ENCODE results near the gene FUT2.
"Not testable (repeated sequence)": the region's sequence is repeated elsewhere in the genome, so short reads cannot be mapped to it uniquely, and the experiment has no call there.

The FUT2 gene

DNA sequence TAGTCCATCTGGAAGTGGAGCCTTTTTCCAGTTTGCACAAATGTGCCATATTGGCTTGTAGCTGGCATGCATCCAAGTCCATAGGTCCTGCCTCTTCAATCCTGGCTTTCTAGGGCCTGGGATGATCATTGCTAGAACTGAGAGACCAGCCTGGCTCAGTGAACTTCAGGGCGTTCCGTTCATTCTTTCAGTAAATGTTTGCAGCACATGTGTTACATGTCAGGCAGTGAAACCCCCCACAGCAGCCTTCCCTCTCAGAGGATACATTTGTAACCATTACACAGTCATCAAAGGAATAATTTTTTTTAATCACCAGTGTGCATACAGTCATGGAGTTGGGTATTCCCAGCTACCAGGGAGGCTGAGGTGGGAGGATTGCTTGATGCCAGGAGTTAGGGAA, 9.7 kb downstream of the FUT2 start:
- no peak for DNase-seq

GRCh38 chr19:48708471-48708870, 12.7 kb downstream of the FUT2 start:
- DNase-seq = no peak

DNA sequence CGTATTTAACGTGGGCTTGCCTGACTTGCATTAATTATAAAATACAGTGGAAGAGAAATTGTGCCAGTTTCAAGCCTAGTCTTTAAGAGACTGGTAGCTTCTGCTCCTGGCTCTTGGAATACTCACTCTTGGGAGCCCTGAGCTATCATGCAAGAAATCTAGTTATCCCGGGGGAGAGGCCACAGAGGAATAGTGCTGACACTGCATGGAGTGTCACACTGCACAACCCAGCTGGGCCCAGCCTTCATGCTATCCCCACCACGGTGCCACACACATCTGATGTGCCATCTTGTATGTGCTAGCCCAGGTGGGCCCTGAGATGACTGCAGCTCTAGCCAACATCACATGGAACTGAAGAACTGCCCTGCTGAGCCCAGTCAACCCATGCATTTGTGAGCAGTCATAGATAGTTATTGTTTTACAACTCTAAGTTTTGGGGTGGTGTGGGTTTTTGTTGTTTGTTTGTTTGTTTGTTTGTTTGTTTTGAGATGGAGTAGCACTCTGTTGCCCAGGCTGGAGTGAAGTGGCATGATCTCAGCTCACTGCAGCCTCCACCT, 15.4 kb downstream of the FUT2 start:
- DNase-seq = no peak

GRCh38 chr19:48713041-48713863, 17.5 kb downstream of the FUT2 start:
- peak; percentile 31 to 50 for DNase-seq

DNA sequence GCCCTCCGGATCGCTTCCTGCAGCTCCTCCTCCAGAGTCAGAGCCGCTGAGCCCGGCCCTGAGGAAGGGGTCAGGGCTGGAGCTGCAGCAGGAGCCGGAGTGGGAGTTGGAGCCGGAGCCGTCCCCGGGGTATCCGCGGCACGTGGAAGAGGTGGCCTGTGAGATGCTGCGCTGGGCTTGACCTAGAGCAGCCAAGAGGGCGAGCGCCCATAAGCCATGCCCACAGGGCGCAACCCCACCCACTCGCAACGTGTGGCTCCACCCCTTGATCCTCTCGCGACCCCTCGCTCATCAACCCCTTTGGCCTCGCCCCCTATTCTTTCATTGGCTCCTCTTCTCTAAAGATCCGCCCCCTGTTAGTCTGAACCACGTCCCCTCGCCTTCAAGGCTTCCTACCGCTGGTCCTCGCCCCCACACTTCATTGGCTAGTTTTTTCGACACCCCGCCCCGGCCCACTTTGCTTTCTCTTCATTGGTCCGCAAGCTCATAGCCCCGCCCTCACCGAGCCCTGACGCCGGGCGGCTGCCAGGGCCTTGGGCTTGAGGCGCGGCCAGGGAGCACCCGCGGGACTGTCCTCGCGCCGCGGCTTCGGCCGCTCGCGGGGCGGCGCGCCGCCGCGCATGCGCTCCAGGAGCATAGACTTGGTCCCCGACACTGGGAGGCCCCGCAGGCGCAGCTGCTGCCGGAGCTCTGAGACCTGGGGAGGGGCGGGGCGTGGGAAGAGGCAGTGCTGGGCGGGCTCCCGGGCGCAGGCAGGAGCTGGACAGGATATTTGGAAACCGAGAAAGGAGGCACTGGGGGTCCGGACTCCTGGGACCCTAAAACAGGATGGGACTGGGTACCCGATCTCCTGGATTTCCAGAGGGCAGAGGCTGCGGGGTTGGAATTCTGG, 18.3 kb downstream of the FUT2 start:
- DNase-seq = peak; percentile 99 to 100

- DNase-seq = no peak
These were observed 19.2 kb downstream of the FUT2 start for GRCh38 chr19:48714759-48715675.

DNA sequence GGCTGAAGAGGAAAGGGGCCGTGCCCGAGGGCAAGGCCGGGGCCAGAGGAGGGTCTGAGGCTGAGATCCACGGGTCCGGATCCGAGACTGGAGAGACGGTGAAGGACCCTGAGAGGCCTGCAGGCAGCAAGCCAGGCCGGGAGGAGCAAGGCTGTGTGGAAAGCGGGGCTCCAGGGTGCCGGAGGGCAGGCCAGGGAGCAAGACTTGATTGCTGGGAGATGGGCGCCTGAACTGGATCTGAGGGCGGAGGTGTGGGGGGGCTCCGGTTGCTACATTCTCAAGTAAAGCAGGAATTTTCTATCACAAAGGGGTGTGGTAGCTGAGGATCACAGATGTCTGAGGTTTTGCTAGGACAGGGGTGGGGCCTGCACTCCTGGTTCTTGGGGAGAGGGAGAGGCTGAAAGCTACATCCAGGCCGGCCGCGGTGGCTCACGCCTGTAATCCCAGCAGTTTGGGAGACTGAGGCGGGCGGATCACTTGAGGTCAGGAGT, 20.0 kb downstream of the FUT2 start:
- DNase-seq = no peak

DNA sequence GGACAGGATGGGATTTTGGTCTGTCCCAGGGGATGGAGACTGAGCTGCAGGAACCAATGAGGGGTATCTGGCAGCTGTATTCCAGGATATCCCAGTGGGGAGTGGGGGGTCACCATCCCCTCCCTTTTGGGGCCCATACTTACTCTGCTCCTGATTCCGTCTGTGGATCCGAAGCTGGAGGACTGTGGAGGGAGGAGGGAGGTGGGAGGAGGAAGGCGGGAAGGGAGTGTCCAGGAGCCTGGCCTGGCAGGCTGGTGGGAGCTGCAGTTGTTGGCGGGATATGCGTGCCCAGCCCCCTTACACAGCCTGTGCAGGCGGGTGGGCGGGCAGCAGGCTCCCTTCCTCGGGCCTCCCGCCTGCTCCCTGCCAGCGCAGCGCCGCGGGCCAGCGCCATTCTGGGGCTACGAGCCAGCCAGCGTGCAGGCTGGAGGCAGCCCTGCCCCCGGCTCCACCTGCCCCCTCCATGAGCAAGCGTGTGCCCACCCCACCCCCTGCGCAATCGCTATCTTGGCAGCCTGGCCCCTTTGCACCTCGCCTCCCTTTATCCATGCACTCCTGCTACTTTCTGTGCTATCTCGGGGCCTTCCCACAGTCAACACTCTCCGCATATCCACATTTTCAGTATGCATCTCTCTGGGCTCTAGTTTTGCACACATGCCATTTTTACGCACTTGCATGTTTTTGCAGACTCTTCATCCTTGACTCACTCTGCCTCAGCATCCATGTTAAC, 21.0 kb downstream of the FUT2 start:
- no peak for DNase-seq

- not testable (repeated sequence) for DNase-seq
These were observed 22.3 kb downstream of the FUT2 start for GRCh38 chr19:48718106-48718505.

- no peak for DNase-seq
These were observed 23.0 kb downstream of the FUT2 start for GRCh38 chr19:48718711-48719231.

DNA sequence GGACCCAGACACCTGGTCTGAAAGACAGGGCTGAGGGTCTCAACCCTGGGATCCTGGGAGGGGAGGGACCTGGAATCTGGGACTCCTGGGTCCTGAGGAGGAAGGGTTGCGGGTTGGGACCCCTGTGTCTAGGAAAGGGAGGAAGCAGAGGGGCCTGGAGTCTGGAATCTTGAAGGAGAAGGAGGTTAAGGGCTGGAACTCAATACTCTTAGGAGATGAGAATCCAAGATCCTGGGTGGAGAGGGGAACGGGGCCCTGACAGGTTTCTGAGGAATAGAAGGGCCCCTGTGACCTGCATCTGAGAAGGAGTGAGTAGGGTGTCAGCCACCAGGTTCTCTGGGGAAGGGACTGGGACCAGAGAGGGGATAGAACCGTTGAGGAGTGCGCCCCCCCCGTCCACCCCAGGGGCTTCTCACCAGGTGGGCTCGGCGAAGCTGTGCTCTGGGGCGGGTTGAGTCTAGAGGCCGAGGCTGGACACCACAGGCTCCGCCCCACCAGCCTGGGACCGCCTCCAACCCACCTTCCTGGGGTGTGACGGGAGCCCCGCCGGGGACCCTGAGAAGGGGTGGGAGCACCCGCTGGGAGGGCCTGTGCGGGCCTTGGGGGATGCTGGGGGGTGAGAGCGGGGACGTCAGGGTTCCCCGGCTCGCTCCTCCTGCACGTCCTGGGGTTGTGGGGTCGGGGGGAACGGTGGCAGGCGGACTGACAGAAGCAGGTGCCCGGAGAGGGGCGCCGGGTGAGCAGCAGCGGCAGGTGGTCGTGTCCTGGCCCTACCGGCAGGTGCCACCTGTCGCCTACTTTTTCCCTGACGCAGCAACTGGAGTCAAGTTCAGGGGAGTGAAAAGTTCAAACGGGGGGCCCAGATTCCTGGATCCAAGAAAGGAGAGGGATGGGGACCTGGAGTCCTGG, 23.7 kb downstream of the FUT2 start, which contains the start of gene MAMSTR:
Gene MAMSTR (minus strand): TSS at position 463 of the 909 bp plus-strand sequence. CDS start 694 bp downstream, outside the sequence.
- no peak for DNase-seq

DNA sequence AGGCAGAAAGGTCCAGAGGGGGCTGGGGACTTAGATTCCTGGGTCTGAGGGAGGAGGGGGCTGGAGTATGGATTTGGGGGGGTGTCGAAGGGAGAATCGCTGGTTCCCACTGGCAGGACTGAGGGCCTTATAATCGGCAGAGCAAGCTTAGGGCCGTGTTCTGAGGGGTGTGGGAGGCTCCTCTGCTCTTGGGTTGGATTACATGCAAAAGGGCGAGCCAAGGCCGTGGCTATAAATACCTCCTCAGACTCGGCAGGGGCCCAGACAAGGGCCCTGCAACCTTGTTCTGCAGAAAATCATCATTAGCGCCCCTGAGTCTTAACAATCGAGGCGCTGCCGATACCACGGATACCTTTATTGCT, 24.5 kb downstream of the FUT2 start:
- DNase-seq = no peak

DNA sequence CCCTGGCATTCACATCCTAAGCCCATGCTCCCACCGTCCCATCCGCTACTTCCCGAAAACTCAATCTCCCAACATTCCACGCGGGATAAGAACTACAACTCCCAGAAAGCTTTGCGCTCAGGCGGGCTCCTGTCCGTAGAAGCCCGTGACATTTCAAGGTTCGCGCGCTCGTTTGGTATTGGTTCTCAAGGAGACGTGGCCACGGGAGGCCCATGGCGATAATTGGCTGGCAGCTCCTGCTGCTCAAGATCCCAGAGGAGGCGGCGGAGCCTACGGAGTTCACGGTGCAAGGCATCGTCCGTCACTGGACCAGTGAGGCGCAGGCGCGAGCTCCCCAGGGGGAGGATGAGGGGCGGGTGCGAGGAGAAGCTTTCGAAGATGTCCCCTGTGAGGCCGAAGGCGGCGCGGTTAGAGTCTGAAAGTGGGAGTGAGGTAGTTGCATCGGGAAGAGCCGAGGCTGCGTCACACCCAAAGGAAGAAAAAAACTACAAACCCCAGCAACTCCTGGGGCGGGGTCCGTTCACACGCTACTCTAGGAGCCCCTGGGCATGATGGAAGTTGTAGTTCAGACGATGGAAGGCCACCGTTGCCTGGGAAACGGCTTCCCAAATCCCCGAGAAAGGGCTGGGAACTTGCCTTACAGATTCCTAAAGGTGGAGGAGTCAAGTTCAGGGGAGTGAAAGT, 25.0 kb downstream of the FUT2 start:
- peak; percentile 98 to 99 for DNase-seq

- DNase-seq = no peak
These were observed 26.5 kb downstream of the FUT2 start for GRCh38 chr19:48722196-48722708.

DNA sequence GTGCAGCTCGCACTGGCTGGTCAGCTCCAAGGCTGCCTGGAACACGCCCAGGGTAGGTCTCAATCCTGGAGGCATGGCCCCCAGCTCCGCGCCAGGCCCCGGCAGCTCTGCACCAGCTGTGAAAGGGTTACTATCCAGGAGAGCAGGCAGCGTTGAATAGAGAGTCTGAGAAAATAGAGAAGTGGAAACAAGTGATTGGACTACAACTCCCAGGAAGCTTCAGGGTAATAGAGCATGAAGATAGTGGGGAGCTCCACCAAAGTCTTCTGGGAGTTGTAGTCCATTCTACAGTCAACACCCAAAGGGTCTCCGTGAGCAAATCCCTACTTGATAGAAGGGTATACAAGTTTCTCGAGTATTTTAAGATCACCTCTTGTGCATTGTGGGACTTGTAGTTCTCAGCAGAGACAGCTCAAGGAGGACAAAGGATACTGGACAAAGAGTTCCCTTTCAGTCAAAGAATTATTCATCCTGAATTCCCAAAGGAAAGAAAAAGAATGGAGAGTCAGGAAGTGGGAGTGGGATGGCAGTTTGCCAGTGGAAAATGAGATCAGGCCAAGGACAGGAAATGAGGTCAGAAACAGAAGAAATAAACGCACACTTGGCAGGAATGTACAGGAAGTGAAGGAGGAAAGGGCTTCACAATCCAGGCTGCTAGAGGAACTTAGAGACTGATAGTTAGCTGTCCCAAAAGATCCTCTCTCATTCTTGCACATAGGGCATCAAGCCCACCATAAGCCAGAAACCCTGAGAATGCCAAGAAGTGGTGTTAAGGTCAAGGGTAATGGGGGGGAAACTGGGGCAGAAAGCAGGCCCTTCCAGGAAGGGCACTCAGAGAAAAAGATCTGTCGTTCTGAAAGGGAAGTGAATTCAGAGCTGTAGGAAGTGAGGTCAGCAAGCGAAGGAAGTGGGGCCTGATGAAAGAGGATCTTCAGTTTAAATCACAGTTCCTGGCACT, 29.3 kb downstream of the FUT2 start:
- peak; percentile 97 to 98 for DNase-seq

GRCh38 chr19:48726556-48726955, 30.8 kb downstream of the FUT2 start:
- DNase-seq = peak; percentile 48 to 69

DNA sequence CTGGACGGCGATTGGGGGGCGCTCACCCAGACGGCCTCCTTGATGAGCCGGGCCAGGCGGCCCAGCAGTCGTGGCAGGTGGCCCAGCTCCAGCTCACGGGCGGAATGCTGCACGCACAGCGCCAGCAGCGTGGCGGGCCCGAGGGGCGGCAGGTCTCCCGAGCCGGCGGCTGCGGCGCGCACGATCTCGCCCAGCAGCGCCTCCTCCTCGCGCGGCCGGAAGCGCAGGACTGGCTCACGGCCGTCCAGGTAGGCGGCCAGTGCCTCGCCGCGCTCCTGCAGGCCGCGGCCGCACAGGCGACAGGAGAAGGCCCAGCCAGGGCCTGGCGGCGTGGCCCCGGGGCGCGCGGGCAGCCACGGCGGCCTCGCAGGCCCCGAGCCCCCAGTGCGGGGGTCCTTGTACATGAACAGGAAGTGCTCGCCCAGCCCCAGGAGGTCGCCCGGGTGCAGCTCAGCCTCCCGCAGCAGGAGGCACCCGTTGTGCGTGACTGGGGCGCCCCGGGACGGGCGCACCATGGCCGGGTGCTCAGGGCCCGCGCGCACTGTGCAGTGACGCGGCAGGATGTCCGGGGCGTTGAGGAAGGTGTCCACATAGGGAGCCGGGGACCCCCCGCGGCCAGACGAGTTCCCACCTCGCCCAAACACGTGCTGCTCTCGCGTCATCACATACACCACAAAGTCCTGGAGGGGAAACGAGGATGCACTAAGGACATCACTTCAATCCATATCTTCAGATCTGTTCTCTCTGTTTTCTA, 33.3 kb downstream of the FUT2 start:
- DNase-seq = no peak

Measured in Kasumi-1 (cell line).